Activated CD4-positive, alpha-beta T cell treated with anti-CD3 and anti-CD28 coated beads, Interleukin-2, Interleukin-4, amounts not matched to agents 100 ng/mL and 50 ng/mL, durations not matched to agents 16 hours and 8 hours (primary cell): Measurements from ENCODE around the gene FBN1.

ENCODE experiments used
- DNase-seq: peaks from one replicate; pipeline ENCODE4 v3.0.0-alpha.2; 2020; ENCODE audit warnings: low spot score

The FBN1 gene

DNA sequence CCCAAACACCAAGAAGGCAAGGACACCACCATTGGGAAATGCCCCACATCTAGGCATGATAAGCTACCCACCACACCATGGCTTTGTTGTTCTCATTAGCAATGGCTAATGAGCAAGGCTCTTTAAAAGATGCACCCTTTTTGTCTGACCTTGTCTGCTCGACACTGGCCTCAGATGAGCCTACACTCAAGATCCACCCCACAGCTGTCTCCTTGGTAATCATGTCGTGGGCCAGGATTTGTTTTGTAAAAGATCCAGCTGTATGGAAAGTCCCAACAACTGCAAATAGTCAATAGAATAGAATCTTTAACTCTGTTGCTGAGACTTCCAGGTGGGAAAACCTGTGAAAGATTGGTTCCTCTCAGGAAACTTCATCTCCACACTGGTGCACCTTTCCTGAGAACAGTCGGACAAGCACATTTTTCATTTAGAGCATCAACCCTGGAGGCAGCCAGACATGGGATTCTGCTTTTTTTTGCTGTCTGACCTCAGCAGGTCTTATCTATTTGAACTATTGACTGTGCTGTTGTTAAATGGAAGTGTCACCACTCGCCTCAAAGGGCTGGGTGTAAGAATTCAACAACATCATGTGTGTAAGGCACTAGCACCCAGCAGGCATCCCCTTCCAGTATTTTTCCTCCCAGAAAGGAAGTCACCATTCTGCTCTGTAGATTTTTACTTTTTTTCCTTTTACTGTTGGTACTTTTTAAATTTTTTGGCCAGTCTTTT is 278.8 kb downstream of the FBN1 start:
- no peak for DNase-seq

DNA sequence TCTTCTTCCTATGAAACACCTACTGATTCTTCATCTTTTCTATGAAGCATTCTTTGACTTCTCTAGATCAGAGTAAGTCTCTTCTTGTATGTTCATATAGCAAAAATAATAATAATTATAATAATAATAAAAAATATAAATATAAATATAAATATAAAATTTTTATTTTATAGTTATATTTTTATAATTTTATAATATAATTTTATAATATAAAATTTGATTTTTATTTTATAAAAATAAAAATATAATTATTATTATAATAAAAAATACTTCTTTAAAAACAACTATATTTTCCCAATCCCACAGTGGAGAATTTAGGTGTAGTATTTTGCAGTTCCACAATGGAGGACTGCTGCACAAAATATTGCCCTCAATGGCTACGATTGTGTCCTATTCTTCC is 279.9 kb downstream of the FBN1 start:
- DNase-seq: no peak

DNA sequence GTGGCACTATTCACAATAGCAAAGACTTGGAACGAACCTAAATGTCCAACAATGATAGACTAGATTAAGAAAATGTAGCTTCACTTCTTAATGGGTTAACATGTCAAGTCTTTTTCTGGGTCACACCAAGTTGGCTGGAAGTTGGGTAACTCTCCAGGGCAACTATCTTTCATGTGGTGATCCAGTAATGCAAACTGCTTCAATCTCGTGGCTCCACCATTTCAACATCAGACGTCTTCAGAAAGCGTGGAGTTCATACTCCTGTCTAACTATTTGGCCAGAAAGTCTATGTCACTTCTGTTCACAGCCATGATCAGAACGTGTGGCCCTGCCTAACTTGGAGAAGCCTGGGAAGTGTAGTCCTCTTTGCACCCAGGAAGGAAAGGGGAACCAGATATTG is 282.0 kb downstream of the FBN1 start:
- no peak for DNase-seq

DNA sequence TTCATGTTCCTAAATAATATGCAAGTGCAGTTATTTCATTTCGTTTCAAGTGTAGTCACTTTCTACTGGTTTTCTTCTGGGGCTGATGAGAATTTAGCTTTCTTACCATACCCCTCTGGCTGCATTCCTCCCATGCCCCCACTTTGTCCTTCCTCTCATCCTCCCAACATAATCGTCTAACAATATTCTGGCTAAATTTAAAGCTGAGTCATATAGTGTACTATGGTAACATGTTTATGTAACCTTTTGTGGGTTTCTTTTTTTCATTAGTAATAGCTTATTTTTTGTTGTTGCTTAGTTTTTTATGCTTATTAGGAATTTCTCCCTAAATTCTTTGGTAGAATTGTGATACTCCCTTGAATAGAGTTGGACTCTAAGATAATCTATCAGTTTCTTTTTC is 283.8 kb downstream of the FBN1 start:
- no peak for DNase-seq

DNA sequence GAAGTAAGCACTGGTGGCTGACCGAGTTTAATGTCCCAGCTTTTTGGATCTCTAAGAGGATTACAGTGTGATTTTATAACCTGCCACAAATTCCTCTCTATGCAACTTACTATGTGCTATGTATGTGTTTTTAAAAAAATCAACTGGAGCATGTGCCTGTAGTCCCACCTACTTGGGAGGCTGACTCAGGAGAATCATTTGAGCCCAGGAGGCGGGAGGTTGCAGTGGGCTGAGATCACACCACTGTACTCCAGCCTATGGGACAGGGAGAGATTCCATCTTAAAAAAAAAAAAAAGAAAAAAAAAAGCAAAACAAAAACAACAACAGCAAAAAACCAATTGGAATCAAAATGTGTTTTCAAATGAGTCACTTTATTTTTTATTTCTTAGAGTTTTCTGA is 284.7 kb downstream of the FBN1 start:
- no peak for DNase-seq
